Esophagus squamous epithelium (tissue), 5 donors: ENCODE results near the gene TEAD1. TPM values are rescaled to one million over a fixed set of nuclear protein-coding genes. Genes with fewer than 3 reads are reported as not detected.
A peak's percentile ranks its signal among the peaks of the same experiment; 100 is the strongest.

ENCODE experiments used
- DNase-seq: peaks from one replicate; lab custom pipeline; 2025; lab: John Stamatoyannopoulos, UW
- H3K27ac ChIP-seq, 4 donors: fragments of 200-600 bp; sonication (generic); one replicate each; pipeline ENCODE4 v1.5.1; 2016 to 2019; ENCODE audit warnings: mild to moderate bottlenecking in 1 of 4
- H3K27me3 ChIP-seq, 4 donors: fragments of 200-600 bp; sonication (generic); 1 replicate in 3 of 4; 2 replicates in 1 of 4; pipeline versions ENCODE4 v1.5.1 to v1.6.0; 2017 to 2021; ENCODE audit warnings: antibody characterized with exemption in 1 of 4
- H3K36me3 ChIP-seq, 3 donors: fragments of 200-600 bp; sonication (generic); one replicate each; pipeline ENCODE4 v1.5.1; 2016 to 2019
- H3K4me1 ChIP-seq, 3 donors: fragments of 200-600 bp; sonication (generic); one replicate each; pipeline ENCODE4 v1.5.1; 2017 to 2019
- H3K4me3 ChIP-seq, 4 donors: fragments of 200-600 bp; sonication (generic); 1 replicate in 3 of 4; 2 replicates in 1 of 4; pipeline ENCODE4 v1.5.1; 2016 to 2019; ENCODE audit warnings: mild to moderate bottlenecking in 2 of 4, moderate library complexity in 1 of 4
- H3K9me3 ChIP-seq, 3 donors: fragments of 200-600 bp; sonication (generic); one replicate each; pipeline ENCODE4 v1.5.1; 2016 to 2019
- CTCF ChIP-seq, 6 experiments: fragments of 450-650 bp in 4 of 6; fragments of 200-600 bp in 2 of 6; sonication (generic) in 2 of 6; IDR thresholded peaks; one replicate each; pipeline ENCODE4 v1.5.1; 2016 to 2019; ENCODE audit warnings: antibody characterized with exemption in 6 of 6, mild to moderate bottlenecking in 4 of 6, moderate library complexity in 4 of 6
- POLR2A ChIP-seq, 4 donors: fragments of 450-650 bp; IDR thresholded peaks; one replicate each; pipeline ENCODE4 v1.6.1; 2017; ENCODE audit warnings: antibody characterized with exemption in 4 of 4, mild to moderate bottlenecking in 4 of 4, moderate library complexity in 3 of 4
- WGBS, 2 donors: methylation state at CpG; one replicate each; pipeline ENCODE4 v1.1.5; 2018; 5-methylcytosine and 5-hydroxymethylcytosine counted together
- intact Hi-C: fragments of 100-400 bp; cut with DNase I; formaldehyde crosslinking; loops from one replicate; pipeline ENCODE4 v1.15.0; 2022
- total RNA-seq, 4 donors: library from RNA; depleted of rRNA; stranded (reverse); fragments of >200 nt; gene quantifications; one replicate each; pipeline ENCODE4 v1.1.0, GENCODE V29; 2016
- donor health status: DM: yes; HTN: yes; CAD: no.

TEAD1 gene
- total RNA-seq, 4 donors from 2014 or later = 33.3 to 75.2 (median 49.8) TPM

- Histone ChIP-seq H3K27ac (no peak overlapping the region), H3K4me1 (peaks cover 6 to 34% (median 15%) of the 10 kb centered on the region in 3 donors), H3K4me3 (no peak overlapping the region), H3K36me3 (peaks cover 0 to 20% (median 0%) of the 10 kb centered on the region in 3 donors), H3K27me3 (no peaks in the 10 kb centered on the region), H3K9me3 (no peaks in the 10 kb centered on the region)
- TF ChIP-seq POLR2A (IDR thresholded peaks at IDR 0.05) = no peak
- no peak for TF ChIP-seq CTCF (IDR thresholded peaks at IDR 0.05)
- intact Hi-C loops = no loop called here
- no peak for DNase-seq
- 95% methylated on average over 5 of the region's 7 CpGs; no CpG with 5 or more reads in 1 of the 2 donors for WGBS, 2 donors
Measured at GRCh38 chr11:12794576-12795230, 120.5 kb downstream of the TEAD1 start.

DNA sequence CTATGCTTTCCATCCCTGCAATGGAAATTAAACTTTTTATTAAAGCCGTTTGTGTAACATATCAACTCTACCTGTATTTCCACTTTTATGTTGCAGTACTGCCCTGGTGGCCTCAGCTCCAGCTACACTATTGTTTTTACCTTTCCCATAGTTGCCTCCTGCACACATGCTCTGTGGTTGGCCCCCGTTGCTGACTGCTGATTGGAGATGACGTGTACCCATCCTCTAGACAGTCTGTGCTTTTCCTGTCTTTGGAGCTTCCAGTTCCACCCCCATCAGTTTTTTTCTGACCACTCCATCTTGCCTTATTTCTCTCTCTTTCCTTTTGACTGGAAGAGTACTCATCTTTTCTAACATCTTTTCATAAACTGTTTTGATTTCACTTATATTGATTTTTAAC lies 123.8 kb downstream of the TEAD1 start:
- peaks cover 20 to 49% (median 31%) of the 10 kb centered on the region in 3 donors for H3K4me1 ChIP-seq
- no peak overlapping the region for H3K27ac ChIP-seq
- intact Hi-C loops = no loop called here
- no peak overlapping the region for H3K4me3 ChIP-seq
- TF ChIP-seq POLR2A (IDR thresholded peaks at IDR 0.05) = no peak
- TF ChIP-seq CTCF (IDR thresholded peaks at IDR 0.05) = no peak
- no peaks in the 10 kb centered on the region for H3K27me3 ChIP-seq
- no peaks in the 10 kb centered on the region for H3K9me3 ChIP-seq
- peaks cover 0 to 20% (median 0%) of the 10 kb centered on the region in 3 donors for H3K36me3 ChIP-seq
- WGBS, 2 donors = 78% methylated on average over 3 of the region's 3 CpGs
- DNase-seq = no peak

GRCh38 chr11:12798609-12799011 lies 124.4 kb downstream of the TEAD1 start:
- Histone ChIP-seq H3K27me3 (no peaks in the 10 kb centered on the region), H3K4me1 (peaks cover 26 to 55% (median 37%) of the 10 kb centered on the region in 3 donors), H3K36me3 (peaks cover 0 to 20% (median 0%) of the 10 kb centered on the region in 3 donors), H3K27ac (peak overlapping the region in 2 of 4 donors; percentile 38 to 63), H3K4me3 (no peak overlapping the region), H3K9me3 (no peaks in the 10 kb centered on the region)
- 25 to 58% methylated on average over 2 to 4 of the region's 4 CpGs for WGBS, 2 donors
- intact Hi-C loops = no loop called here
- no peak for DNase-seq
- TF ChIP-seq CTCF (IDR thresholded peaks at IDR 0.05) (no peak), POLR2A (IDR thresholded peaks at IDR 0.05) (no peak)

DNA sequence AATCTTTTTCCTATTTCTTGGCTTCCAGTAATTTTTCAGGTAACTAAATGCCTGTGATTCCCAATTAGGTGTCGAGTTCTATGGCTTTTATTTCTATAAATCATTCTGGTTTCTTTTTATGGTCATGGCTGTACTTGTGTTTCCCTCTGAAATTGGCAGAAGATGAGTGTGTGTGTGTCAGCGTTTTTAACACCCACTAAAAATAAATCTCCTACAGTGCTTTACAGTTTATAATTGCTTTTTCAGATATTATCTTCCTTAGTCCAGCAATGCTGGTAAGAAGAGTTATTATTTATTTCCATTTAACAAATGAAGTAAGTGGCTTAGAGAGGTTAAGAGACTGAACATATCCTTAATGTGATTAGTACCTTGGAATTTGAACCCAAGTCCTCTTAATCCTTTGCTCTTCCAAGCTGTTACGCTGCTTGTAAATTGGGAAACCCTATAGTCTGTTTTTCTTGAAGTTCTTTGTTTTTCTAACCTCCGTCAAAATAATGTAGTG lies 125.2 kb downstream of the TEAD1 start:
- Histone ChIP-seq H3K27me3 (no peaks in the 10 kb centered on the region), H3K27ac (peak overlapping the region in 3 of 4 donors; percentile 6 to 63 (median 38)), H3K9me3 (no peaks in the 10 kb centered on the region), H3K36me3 (peaks cover 0 to 13% (median 0%) of the 10 kb centered on the region in 3 donors), H3K4me1 (peaks cover 28 to 63% (median 42%) of the 10 kb centered on the region in 3 donors), H3K4me3 (no peak overlapping the region)
- TF ChIP-seq CTCF (IDR thresholded peaks at IDR 0.05) = no peak
- TF ChIP-seq POLR2A (IDR thresholded peaks at IDR 0.05) = no peak
- no peak for DNase-seq
- 31 to 33% methylated on average over 4 of the region's 4 CpGs for WGBS, 2 donors
- intact Hi-C loops = no loop called here

DNA sequence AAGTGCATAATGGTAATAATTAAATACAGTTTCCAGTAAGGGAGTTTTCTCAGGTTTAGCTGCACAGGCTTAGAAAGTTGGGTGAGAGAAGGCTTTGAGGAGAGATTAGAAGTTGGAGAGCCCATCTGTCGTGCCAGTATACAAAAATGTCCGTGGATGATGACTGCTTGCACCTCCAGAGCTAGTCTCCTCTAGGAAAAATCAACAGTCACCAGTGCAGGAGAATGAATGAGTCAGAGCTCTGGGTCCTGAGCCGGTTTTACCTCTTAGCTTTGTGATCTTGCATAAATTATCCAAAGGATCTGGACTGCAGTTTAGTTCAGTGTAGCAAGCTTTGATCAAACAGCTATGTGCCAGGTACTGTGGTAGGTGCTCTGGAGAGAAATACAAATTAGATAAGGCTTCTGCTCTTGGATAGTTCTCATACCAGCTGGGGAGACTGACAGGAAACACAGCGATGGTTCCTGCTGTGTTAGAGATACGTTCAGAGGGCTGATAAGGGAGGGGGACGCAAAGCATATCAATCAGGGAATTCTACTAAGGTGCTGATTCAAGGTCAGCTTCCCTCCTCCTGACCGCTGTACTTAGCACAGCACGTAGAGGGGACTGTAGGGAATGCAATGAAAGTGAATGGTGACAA lies 125.9 kb downstream of the TEAD1 start:
- 20 to 28% methylated on average over 8 of the region's 8 CpGs for WGBS, 2 donors

More for the DNA sequence above, 125.9 kb downstream of the TEAD1 start:
- H3K27ac ChIP-seq = peak overlapping the region; percentile 45 to 65 (median 57)
- intact Hi-C loops = no loop called here
- H3K9me3 ChIP-seq = no peaks in the 10 kb centered on the region
- H3K36me3 ChIP-seq = peaks cover 0 to 7% (median 0%) of the 10 kb centered on the region in 3 donors
- no peak overlapping the region for H3K4me3 ChIP-seq
- TF ChIP-seq CTCF (IDR thresholded peaks at IDR 0.05) = no peak
- TF ChIP-seq POLR2A (IDR thresholded peaks at IDR 0.05) = no peak
- no peak for DNase-seq
- no peaks in the 10 kb centered on the region for H3K27me3 ChIP-seq
- H3K4me1 ChIP-seq = peaks cover 28 to 65% (median 42%) of the 10 kb centered on the region in 3 donors
